AG04449 (cell line): ENCODE results near the gene FHAD1.

Experiments used
- CTCF ChIA-PET: fragments of 350-600 bp; formaldehyde crosslinking; extraction: SDS; loops from one replicate; lab custom pipeline; 2021; ENCODE audit warnings: antibody characterized with exemption; lab: Yijun Ruan, JAX
- POLR2A ChIA-PET: fragments of 400-600, 350-600 bp; formaldehyde crosslinking; extraction: SDS; loops from one replicate; lab custom pipeline; 2020; ENCODE audit warnings: antibody characterized with exemption, inconsistent platforms; lab: Yijun Ruan, JAX
- DNase-seq: peaks from one replicate; pipeline ENCODE4 v3.0.0-alpha.2; 2010; ENCODE audit warnings: low read depth, low spot score
- H3K4me3 ChIP-seq: 2 replicates; pipeline ENCODE4 v1.5.1; 2011; ENCODE audit warnings: low read depth, mild to moderate bottlenecking, control low read depth, low read length
- TF ChIP-seq, protein P1 (sequence below): IDR thresholded peaks from one replicate; pipeline ENCODE4 v1.5.1; 2011; ENCODE audit warnings: mild to moderate bottlenecking, moderate library complexity, low read length, control low read depth, inconsistent platforms; ENCODE audit not compliant: insufficient read depth; ENCODE audit errors: missing control alignments

FHAD1 gene

DNA sequence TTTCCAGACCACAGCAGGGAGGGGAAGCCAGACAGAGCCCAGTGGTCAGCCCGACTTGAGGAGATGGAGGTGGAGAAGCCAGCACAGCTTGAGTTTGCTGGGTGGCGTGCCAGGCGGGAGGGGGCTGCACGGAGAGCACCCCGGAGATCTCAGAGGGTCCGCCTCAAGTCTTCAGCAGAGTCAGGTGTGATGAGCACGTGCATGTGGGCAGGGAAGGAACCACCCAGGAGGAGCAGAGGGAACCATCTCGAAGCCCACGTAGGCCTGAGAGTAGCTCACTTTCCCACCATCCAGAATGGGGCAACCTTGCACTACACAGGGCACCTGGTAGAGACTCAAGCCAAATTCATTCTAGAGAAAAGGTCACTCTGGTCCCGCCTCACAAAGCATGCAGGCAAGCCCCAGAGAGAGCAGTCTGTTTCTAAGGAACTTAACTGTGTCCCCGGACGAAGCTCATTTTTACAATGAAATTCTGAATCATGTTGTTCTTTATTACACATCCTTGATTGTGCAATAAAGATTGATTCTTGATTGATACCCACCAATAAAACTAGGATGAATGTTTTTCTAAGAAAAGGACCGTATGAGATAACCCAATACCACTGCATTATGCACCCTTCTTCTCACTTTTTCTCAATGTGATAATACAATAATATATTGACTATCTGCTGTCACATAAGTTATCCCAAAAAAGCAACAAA is 64.2 kb downstream of the FHAD1 start:
- TF ChIP-seq, protein P1, sequence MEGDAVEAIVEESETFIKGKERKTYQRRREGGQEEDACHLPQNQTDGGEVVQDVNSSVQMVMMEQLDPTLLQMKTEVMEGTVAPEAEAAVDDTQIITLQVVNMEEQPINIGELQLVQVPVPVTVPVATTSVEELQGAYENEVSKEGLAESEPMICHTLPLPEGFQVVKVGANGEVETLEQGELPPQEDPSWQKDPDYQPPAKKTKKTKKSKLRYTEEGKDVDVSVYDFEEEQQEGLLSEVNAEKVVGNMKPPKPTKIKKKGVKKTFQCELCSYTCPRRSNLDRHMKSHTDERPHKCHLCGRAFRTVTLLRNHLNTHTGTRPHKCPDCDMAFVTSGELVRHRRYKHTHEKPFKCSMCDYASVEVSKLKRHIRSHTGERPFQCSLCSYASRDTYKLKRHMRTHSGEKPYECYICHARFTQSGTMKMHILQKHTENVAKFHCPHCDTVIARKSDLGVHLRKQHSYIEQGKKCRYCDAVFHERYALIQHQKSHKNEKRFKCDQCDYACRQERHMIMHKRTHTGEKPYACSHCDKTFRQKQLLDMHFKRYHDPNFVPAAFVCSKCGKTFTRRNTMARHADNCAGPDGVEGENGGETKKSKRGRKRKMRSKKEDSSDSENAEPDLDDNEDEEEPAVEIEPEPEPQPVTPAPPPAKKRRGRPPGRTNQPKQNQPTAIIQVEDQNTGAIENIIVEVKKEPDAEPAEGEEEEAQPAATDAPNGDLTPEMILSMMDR: no peak
- CTCF ChIA-PET: interaction anchor here (1.0 to 5.6 kb wide), 2 partner anchors 13 to 115 kb away, joined by 3 to 73 read pairs; no protein-coding TSS in a partner anchor
- DNase-seq: no peak
- H3K4me3 ChIP-seq: no peak overlapping the region
- POLR2A ChIA-PET: no interaction called here

DNA sequence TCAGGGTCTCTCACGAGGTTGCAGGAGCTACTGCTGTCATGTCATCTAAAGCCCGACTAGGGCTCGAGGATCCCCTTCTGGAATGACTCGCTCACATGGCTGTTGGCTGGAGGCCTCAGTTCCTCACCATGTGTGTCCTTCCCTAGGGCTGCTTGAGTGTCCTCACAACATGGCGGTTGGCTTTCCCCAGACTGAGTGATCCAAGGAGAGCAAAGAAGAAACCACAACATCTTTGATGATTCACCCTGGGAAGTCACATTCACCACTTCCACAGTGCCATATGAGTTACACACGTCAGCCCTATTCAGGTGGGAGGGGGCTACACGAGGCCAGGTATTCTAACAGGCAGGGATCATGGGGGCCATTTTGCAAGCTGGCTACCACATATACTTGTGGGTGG is 64.9 kb downstream of the FHAD1 start:
- ChIA-PET POLR2A (no interaction called here), CTCF (interaction anchor here (0.9 to 5.6 kb wide), 4 partner anchors 12 to 158 kb away, joined by 3 to 73 read pairs (median 3); partner anchors contain the start of gene TMEM51)
- TF ChIP-seq, protein P1: no peak
- H3K4me3 ChIP-seq: no peak overlapping the region
- no peak for DNase-seq

DNA sequence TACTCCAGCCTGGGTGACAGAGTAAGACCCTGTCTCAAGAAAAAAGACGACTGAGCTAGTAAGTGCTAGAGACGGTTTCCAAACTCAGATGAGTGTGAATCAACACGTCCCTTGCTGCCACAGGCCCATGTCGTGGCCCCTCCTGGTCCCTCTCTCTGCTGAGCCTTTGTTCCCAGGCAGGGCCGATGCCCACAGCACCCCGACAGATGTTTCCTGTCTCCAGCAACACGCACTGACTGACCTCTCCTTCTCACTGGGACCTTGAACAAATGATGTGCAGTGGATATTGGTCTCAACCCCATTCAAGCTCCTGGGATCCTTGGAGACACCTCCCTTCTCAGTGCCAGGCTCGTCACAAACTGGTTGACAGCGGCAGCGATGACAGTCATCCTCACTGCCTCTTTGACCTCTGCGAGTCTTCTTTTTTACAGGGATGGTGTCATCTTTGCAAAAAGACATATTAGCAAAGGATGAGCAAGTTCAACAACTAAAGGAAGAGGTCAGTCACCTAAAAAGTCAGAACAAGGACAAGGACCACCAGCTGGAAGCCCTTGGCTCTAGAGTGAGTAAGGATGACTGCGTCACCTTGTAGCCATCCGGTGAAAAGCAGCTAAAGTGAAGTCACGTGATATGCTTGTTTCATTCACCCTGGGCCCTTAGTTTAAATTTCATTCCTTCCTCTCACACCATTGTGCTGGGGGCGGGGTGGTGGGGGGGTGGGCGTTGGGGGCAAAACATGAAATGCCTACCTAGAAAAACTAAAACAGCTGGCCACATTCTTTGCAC is 65.8 kb downstream of the FHAD1 start:
- ChIA-PET POLR2A (no interaction called here), CTCF (interaction anchor here (0.9 to 6.5 kb wide), 5 partner anchors 9 to 184 kb away, joined by 3 to 73 read pairs (median 4); partner anchors contain the start of gene TMEM51)
- DNase-seq: no peak
- TF ChIP-seq, protein P1: no peak
- H3K4me3 ChIP-seq: no peak overlapping the region

DNA sequence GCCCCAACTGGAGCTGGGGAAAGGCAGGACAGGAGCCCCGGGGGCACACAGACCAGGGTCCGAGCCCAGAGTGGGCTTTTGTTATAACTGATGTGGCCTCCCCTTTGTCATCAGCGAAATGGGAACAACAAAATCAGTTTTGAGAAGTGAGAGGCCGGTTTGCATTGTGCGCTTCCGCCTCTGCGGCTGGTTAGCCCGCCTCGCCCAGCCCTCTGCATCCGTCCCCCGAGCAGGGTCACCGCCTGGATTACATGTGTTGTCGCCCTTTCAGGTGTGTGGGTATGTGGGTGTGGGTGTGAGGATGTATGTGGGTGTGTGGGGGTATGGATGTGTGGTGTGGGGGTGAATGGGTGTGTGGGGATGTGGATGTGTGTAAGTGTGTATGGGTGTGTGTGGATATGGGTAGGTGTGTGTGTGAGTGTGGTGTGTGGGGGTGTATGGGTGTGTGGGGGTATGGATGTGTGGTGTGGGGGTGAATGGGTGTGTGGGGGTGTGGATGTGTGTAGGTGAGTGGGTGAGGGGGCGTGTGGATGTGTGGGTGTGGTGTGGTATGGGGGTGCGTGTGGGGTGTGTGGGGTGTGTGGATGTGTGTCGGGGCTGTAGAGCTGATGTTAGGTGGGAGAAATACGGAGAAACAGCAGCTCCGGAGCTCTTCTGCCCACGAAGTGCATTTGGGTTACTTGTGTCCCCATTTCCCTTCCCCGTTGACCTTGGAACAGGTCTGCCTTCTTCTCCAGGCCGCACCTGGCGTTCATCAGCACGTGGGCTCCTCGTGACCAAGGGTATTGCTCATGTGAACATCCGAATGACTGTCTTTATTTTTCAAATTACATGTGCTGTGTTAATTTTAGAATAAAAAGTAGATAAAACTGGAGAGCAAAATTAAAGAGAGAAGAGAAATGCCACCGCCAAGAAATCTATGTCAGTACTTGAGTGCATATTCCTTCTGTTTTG is 67.6 kb downstream of the FHAD1 start:
- CTCF ChIA-PET: interaction anchor here (1.0 to 6.5 kb wide), 3 partner anchors 9 to 116 kb away, joined by 3 to 73 read pairs (median 35); no protein-coding TSS in a partner anchor
- H3K4me3 ChIP-seq: no peak overlapping the region

DNA sequence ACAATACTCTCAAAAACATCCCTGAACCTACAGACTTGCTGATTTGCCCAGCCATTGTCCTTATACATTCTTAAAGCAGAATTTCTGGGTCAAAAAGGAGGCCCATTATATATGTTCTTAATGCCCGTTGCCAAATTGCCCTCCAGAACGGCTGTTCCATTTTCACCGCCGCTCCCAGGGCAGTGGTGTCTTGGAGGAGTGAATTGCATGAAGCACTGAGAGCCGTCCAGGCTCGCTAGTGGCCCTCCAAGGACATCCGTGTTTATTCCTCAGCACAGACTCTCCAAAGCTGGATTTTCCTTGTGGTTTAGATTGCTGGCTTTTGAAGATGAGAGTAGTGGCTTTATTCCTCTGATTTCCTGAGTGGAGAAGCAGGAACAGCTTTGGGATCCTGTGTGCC is 68.8 kb downstream of the FHAD1 start:
- ChIA-PET CTCF (interaction anchor here (1.0 to 10.6 kb wide), 6 partner anchors 8 to 187 kb away, joined by 3 to 439 read pairs (median 20); partner anchors contain the start of gene CTRC), POLR2A (no interaction called here)
- DNase-seq: no peak
- H3K4me3 ChIP-seq: no peak overlapping the region
- TF ChIP-seq, protein P1: no peak

More for the DNA sequence above, 67.6 kb downstream of the FHAD1 start:
- TF ChIP-seq, protein P1: no peak
- POLR2A ChIA-PET: no interaction called here
- no peak for DNase-seq
